GM20431 (cell line): ENCODE results near the gene CC2D1B.

Experiments used
- in situ Hi-C: fragments of 300-500 bp; cut with MseI, MboI; formaldehyde crosslinking; loops from one replicate; pipeline ENCODE4 v1.15.0; 2020; ENCODE audit warnings: low sequenced_read_pairs; ENCODE audit not compliant: unreplicated experiment

The CC2D1B gene

GRCh38 chr1:52359676-52360594 lies 6.1 kb downstream of the CC2D1B start:
- in situ Hi-C loops = no loop called here

- in situ Hi-C loops = no loop called here
These were observed 7.0 kb downstream of the CC2D1B start for GRCh38 chr1:52358851-52359497.

GRCh38 chr1:52357397-52357796 lies 8.6 kb downstream of the CC2D1B start:
- in situ Hi-C loops = no loop called here

GRCh38 chr1:52356818-52357355 lies 9.1 kb downstream of the CC2D1B start:
- in situ Hi-C loops = no loop called here

DNA sequence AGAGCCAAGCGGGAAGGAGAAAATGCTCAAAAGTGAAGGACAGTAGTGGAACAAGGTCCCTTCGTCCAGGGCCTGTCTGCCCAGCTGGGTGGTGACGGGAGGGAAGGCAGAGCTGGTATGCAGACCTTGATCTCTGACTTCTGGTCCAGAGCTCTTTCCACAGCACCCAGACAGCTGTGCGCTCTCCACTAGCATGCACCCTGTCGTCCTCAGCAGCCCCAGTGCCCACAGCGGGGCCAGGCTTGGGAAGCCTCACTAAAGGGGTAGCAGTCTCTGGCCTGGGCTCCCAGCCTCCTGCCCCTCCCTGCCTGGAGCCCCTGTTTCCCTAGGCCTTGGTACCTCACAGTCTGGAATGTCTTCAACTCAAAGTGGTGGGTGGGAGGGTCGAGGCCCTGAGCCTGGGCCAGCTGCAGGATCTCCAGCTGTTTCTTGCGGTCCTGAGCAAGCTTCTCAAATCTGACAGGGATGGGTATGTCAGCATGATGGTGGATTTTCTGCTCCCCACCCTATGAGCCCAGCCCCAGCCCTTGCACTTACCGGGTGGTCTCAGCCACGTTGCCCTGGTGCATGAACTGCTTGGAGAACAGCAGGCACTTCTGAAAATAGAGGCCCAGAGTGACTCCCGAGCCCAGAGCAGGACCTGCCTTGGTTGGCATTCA lies 10.0 kb downstream of the CC2D1B start:
- in situ Hi-C loops = no loop called here

GRCh38 chr1:52355436-52355835 lies 10.6 kb downstream of the CC2D1B start:
- in situ Hi-C loops = no loop called here

DNA sequence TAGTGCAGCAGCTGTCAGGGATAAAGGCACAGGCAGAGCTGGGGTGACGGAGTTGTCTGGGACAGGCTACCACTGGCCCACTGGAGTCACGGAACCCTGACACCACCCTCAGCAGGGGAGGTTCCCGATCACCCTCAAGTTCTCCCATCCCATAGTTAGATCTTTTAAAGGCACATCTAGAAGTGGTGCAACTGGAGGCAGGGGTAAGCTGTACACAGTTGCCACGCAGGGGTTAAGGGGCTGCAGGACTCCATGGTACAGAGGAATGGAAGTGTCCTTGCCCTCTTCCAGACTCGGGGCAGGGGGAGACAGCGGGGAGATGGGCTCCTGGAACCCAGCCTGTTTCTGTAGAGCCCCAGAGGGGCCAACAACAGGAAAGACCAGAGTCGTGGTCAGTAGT lies 13.3 kb downstream of the CC2D1B start:
- in situ Hi-C loops = no loop called here

- in situ Hi-C loops = no loop called here
These were observed 17.2 kb downstream of the CC2D1B start for GRCh38 chr1:52348704-52349300.

DNA sequence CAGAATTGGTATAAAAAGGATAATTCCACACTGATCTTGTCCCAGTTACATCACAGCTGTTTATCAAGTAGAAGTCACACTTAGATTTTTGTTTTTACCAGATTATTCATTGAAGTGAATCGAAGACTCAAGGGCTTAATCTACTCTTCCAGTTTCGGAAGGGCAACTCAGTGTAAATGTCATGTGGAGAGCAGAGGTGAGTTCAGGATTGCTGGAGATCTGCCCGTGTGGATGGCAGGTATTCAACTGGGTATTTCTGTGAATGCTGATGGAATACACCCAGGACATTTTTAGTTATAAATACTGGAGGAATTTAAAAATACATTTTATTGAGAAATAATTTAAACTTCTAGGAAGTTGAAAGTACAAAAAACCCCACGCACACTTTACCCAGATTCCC lies 19.4 kb downstream of the CC2D1B start:
- in situ Hi-C loops = no loop called here

GRCh38 chr1:52345252-52345651 lies 20.8 kb downstream of the CC2D1B start:
- in situ Hi-C loops = no loop called here

DNA sequence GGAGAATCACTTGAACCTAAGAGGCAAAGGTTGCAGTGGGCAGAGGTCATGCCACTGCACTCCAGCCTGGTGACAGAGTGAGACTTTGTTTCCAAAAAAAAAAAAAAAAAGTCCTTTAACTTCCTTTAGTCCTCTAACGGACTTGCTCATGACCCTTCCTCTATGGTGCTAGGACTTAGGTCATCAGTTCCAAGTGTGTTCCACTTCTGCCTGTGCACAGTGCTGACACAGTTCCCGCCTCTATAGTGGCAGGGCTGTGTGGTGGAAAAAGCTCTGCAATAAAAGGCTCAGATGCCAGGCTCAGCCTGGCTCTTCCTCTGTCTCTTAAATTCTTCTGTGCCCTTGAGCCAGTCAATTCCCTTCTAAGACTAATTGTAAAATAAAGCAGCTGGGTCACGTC lies 22.0 kb downstream of the CC2D1B start:
- in situ Hi-C loops = no loop called here

DNA sequence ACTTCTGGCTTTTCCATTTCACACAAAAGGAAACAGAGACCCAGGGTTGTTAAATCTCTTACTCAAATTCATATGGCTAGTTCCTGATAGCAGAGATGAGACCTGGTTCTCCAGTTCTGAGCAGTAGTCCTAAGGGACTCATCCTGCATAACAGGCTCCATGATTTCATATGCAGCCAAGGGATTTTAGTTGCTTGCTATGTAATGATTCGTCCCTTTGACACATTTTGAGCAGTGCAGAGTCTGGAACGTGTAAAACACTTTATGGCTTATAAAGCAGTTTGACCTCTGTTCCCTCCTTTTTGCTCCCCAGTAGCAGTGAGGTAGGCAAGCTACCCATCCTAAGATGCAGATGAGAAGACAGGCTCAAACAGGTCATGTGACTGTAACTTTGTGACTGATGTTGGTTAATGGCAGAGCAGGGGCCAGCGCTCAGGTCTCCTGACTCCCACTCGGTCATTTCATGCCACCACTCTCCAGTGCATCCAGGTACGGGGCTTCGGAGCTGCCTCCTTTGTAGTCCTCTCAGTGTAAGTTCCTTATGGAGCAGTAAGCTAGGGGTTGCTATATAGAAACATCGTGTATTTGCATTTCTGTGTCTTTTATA lies 24.2 kb downstream of the CC2D1B start:
- in situ Hi-C loops = no loop called here

DNA sequence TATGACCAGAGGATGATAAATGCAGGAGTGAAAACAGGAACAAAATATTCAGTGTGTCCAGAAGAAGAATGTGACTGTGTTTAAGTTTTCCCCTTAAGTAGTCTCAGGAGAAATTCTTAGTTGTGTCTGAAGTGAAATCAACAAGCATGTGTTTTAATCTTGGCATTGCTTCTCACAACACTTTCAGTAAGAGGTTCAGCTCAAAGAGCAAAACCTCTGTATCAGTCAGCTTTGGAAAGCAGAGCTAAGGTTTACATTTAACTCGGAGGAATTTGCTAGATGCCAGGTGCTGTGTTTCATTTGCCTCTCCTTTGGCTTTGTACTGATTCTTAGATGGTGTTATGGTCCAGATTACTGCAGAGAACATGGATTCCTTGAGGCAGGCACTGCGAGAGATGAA lies 28.6 kb downstream of the CC2D1B start:
- in situ Hi-C loops = no loop called here

DNA sequence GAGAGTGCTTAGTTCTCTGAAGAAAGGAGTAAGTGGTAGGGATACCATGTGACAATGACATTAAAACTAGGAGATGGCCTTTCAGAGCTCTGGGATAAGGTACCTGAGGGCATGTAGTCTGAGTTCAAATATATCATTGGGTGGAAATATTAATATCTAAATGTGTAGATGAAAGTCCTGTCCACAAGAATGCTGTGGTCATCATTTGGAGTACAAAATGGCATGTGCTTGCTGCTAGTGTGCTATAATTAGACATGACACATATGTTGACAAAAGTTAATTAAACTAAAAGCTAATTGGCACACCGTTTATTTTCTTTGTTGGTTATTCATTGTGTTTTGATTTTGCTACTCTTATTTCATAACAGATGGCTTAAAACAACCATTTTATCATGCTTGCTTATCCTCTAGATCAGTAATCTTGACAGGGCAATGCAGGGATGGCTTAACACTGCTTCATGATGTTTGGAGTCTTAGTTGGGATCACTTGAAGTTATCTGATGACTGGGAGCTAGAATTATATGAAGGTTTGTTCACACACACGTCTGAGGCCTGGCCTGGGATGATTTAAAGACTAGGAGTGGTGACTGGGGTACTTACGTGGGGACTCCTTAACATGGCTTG lies 31.0 kb downstream of the CC2D1B start:
- in situ Hi-C loops = no loop called here

DNA sequence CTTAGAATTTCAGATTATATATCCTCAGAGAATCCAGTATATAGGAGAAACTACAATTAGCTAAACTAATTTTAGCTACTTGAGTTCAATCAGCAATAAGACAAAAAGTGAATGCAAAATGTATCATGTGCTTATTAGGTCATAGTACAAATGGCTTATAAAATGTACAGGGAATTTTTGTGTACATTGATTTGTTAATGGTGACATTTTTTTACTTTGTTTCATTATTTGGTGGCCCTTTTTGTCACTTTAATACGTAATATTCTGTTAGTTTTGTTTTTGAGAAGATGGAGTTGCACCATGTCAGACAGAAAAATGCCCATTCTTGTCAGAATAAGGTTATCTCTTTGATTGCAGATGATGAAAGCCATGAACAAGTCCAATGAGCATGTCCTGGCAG lies 33.6 kb downstream of the CC2D1B start:
- in situ Hi-C loops = no loop called here

GRCh38 chr1:52328615-52329014 lies 37.4 kb downstream of the CC2D1B start:
- in situ Hi-C loops = no loop called here

GRCh38 chr1:52325786-52326185 lies 40.2 kb downstream of the CC2D1B start:
- in situ Hi-C loops = no loop called here

DNA sequence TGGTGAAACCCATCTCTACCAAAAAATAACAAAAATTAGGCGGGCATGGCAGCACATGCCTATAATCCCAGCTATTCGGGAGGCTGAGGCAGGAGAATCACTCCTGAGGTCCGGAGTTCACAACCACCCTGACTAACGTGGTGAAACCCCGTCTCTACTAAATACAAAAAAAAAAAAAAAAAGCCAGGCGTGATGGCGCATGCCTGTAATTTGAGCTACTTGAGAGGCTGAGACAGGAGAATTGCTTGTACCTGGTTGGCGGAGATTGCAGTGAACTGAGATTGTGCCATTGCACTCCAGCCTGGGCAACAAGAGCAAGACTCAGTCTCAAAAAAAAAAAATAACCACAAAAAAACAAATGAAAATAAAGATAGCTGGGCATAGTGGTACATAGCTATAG lies 42.3 kb downstream of the CC2D1B start:
- in situ Hi-C loops = no loop called here

DNA sequence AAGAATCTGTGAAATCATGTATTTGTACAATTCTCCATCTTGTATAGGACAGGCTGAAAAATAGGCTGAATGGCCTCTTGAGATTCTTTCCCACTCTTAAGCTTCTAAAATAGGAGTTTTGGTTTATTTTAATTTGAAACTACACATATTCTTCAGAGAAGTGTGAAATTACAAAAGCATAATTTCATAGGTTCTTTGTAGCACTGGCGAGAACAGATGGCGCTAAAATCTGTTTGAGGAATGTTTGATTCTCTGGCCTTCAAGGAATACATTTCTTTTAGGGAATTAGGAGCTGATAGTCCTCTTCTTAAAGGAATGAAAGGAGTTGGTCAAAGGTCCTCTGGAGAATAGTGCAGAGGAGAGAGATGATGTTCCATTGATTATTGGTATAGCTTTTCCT lies 44.9 kb downstream of the CC2D1B start:
- in situ Hi-C loops = no loop called here
